Parathyroid adenoma (tissue), 2 donors: ENCODE results near the gene PDE4D.

Source experiments
- H2AFZ ChIP-seq: fragments of 300-600 bp; sonication (generic); one replicate; pipeline ENCODE4 v1.7.0; 2017; ENCODE audit warnings: antibody characterized with exemption, mild to moderate bottlenecking
- H3K27ac ChIP-seq: fragments of 300-600 bp; sonication (generic); one replicate; pipeline ENCODE4 v1.7.0; 2017
- H3K27me3 ChIP-seq: fragments of 300-600 bp; sonication (generic); one replicate; pipeline ENCODE4 v1.7.0; 2017; ENCODE audit warnings: low read length; ENCODE audit not compliant: control insufficient read depth, insufficient read depth
- H3K36me3 ChIP-seq: fragments of 300-600 bp; sonication (generic); one replicate; pipeline ENCODE4 v1.7.0; 2017; ENCODE audit warnings: low read length; ENCODE audit not compliant: control insufficient read depth, insufficient read depth
- H3K4me1 ChIP-seq: fragments of 300-600 bp; sonication (generic); one replicate; pipeline ENCODE4 v1.7.0; 2017; ENCODE audit warnings: control low read depth
- H3K4me2 ChIP-seq: fragments of 300-600 bp; sonication (generic); one replicate; pipeline ENCODE4 v1.7.0; 2017; ENCODE audit warnings: low read length
- H3K4me3 ChIP-seq: fragments of 300-600 bp; sonication (generic); one replicate; pipeline ENCODE4 v1.7.0; 2017; ENCODE audit warnings: low read depth, low read length
- H3K79me2 ChIP-seq: fragments of 300-600 bp; sonication (generic); one replicate; pipeline ENCODE4 v1.7.0; 2017; ENCODE audit warnings: control low read depth
- H3K9ac ChIP-seq: fragments of 300-600 bp; sonication (generic); one replicate; pipeline ENCODE4 v1.7.0; 2017; ENCODE audit warnings: mild to moderate bottlenecking
- H3K9me3 ChIP-seq: fragments of 300-600 bp; sonication (generic); one replicate; pipeline ENCODE4 v1.7.0; 2017; ENCODE audit warnings: low read length; ENCODE audit not compliant: control insufficient read depth
- TF ChIP-seq, protein P1 (sequence below): fragments of 300-600 bp; sonication (generic); IDR thresholded peaks from one replicate; pipeline ENCODE4 v1.7.0; 2017; ENCODE audit warnings: antibody characterized with exemption, mild to moderate bottlenecking
- donor health status: primary hyperparathyroidism.

PDE4D gene

DNA sequence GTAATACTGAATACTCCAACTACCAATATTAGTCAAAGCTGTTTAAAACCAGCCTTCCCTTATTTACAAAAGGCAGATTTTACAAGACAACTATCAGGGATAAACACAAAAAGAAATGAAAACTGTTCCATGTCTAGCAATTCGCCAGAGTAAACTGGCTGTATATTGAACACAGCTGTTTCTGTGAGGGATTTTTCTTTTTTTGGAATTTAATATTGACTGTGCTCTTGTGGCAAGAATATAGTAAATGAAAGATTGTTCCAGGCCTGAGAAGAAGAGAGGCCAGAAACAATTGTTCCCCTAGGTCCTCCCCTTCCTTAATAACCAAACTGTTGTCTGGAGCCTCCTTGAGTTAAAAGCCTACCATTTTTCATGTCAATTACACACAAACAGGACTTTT lies 188.6 kb downstream of the PDE4D start:
- Histone ChIP-seq H3K4me3 (no peak overlapping the region), H3K27me3 (no peaks in the 10 kb centered on the region), H3K4me1 (no peaks in the 10 kb centered on the region), H3K4me2 (no peak overlapping the region), H2AFZ (no peak overlapping the region), H3K79me2 (no peaks in the 10 kb centered on the region), H3K27ac (no peak overlapping the region), H3K9ac (no peak overlapping the region), H3K36me3 (no peaks in the 10 kb centered on the region), H3K9me3 (no peaks in the 10 kb centered on the region)
- TF ChIP-seq, protein P1, sequence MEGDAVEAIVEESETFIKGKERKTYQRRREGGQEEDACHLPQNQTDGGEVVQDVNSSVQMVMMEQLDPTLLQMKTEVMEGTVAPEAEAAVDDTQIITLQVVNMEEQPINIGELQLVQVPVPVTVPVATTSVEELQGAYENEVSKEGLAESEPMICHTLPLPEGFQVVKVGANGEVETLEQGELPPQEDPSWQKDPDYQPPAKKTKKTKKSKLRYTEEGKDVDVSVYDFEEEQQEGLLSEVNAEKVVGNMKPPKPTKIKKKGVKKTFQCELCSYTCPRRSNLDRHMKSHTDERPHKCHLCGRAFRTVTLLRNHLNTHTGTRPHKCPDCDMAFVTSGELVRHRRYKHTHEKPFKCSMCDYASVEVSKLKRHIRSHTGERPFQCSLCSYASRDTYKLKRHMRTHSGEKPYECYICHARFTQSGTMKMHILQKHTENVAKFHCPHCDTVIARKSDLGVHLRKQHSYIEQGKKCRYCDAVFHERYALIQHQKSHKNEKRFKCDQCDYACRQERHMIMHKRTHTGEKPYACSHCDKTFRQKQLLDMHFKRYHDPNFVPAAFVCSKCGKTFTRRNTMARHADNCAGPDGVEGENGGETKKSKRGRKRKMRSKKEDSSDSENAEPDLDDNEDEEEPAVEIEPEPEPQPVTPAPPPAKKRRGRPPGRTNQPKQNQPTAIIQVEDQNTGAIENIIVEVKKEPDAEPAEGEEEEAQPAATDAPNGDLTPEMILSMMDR, result no peak

DNA sequence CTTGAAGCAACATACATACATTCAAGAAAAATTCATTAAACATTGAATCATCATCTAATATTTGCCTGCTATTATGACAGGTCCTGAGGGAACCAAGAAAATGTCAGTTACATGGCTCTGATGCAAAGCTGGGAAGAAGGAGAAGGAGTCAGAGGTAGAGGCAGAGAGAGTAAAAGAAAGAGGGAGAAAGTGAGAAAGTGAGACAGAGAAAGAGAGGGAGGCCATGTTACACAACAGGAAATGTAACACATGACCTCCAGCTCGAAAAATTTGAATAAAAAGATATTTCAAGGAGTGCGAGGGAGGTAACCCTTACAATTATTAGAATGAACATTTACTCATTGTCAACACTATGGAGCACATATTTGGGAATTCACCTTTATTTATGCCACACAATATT lies 189.7 kb downstream of the PDE4D start:
- Histone ChIP-seq H3K9ac (no peak overlapping the region), H3K4me3 (no peak overlapping the region), H3K36me3 (no peaks in the 10 kb centered on the region), H3K79me2 (no peaks in the 10 kb centered on the region), H3K27ac (no peak overlapping the region), H3K4me1 (no peaks in the 10 kb centered on the region), H3K9me3 (no peaks in the 10 kb centered on the region), H3K4me2 (no peak overlapping the region), H2AFZ (no peak overlapping the region), H3K27me3 (no peaks in the 10 kb centered on the region)
- TF ChIP-seq, protein P1, result no peak

DNA sequence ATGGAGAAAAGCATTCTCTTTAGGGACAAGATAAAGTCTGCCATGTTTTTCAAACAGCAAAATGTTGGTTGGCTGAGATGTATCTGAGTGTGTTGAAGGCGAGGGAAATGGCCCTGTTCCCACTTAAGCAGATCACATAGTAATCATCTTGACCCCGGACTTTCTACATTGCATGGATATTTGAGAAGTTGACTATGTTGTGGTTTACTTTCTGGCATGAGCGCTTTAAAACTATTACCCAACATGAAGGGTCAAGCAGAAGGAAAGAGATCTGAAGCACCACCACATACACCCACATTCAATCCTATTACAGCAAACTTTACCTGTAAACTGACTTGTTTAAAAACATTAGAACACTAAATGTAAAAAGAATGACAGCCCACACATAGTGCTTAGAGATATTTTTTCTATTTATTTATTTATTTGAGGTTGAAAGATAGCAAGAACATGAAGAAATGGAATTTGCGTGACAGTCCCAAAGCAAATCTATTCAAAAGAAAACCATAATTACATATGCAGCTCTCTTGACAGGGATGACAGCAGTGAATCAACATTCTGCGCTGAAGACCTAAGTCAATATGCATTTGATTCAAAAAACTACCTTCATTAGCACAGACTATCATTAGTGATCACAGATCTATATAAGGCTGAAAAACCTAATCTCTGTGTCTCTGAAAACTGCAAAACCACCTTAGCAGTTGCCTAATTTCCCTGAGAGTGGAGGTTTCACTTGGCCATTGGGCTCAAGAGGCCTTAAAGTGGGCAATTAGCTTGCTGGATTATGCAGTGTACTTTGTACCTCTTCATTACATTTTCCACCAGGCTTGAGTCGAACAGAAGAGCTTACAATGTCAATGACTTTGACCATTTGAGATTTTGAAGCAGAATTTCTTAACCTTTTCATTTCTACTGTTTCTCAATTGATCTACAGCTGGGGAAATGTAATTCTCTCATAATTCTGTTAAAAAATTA lies 195.0 kb downstream of the PDE4D start:
- no peaks in the 10 kb centered on the region for H3K36me3 ChIP-seq
- H3K4me1 ChIP-seq, result no peaks in the 10 kb centered on the region
- H3K4me3 ChIP-seq, result no peak overlapping the region
- H3K27me3 ChIP-seq, result no peaks in the 10 kb centered on the region
- H2AFZ ChIP-seq, result no peak overlapping the region
- TF ChIP-seq, protein P1, result no peak
- no peak overlapping the region for H3K27ac ChIP-seq
- no peaks in the 10 kb centered on the region for H3K9me3 ChIP-seq
- no peaks in the 10 kb centered on the region for H3K79me2 ChIP-seq
- H3K4me2 ChIP-seq, result no peak overlapping the region
- no peak overlapping the region for H3K9ac ChIP-seq

DNA sequence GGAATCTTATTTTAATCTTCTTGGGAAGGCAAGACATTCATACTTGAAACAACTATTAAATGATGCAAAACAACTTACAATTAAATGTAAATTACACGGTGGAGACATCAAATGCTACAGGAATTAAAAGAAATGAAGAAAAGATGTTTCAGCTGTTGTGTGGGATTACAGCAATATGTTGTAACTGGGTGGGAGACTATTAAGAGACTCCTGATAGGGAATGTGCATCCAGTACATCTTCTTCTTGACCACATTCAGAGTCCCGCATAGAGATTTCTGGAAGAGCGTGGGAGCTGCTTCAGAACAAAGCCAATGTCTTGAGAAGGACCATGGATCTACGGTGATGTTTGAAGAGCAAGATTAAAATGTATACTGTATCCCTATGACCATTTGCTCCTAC lies 199.1 kb downstream of the PDE4D start:
- no peaks in the 10 kb centered on the region for H3K79me2 ChIP-seq
- no peak overlapping the region for H3K4me2 ChIP-seq
- TF ChIP-seq, protein P1, result no peak

More for the DNA sequence above, 199.1 kb downstream of the PDE4D start:
- no peak overlapping the region for H3K27ac ChIP-seq
- H3K9ac ChIP-seq, result no peak overlapping the region
- no peak overlapping the region for H3K4me3 ChIP-seq
- no peaks in the 10 kb centered on the region for H3K36me3 ChIP-seq
- no peaks in the 10 kb centered on the region for H3K27me3 ChIP-seq
- H2AFZ ChIP-seq, result no peak overlapping the region
- no peaks in the 10 kb centered on the region for H3K9me3 ChIP-seq
- no peaks in the 10 kb centered on the region for H3K4me1 ChIP-seq
